Gastroesophageal sphincter (tissue), 3 donors: ENCODE data around the gene THTPA.

Experiments used
- CTCF ChIP-seq, 4 experiments: fragments of 200-600 bp in 2 of 4; fragments of 450-650 bp in 2 of 4; sonication (generic) in 1 of 4; IDR thresholded peaks; one replicate each; pipeline ENCODE4 v1.5.1; 2017 to 2019; ENCODE audit warnings: antibody characterized with exemption in 4 of 4, mild to moderate bottlenecking in 2 of 4, moderate library complexity in 2 of 4
- POLR2A ChIP-seq, 2 donors: fragments of 450-650 bp; IDR thresholded peaks; one replicate each; pipeline ENCODE4 v1.6.1; 2017; ENCODE audit warnings: antibody characterized with exemption in 2 of 2, mild to moderate bottlenecking in 2 of 2, moderate library complexity in 1 of 2
- POLR2AphosphoS5 ChIP-seq: sonication (generic); formaldehyde crosslinking; IDR thresholded peaks from one replicate; pipeline ENCODE4 v1.6.1; 2017; ENCODE audit warnings: antibody characterized with exemption

GRCh38 chr14:23563473-23564180, 7.6 kb downstream of the THTPA start:
- TF ChIP-seq CTCF (IDR thresholded peaks at IDR 0.05): no peak
- no peak for TF ChIP-seq POLR2A (IDR thresholded peaks at IDR 0.05)
- TF ChIP-seq POLR2AphosphoS5: no peak
